HG03378 (cell line): ENCODE results near the gene UBE2QL1.
"Not testable (repeated sequence)": the region's sequence is repeated elsewhere in the genome, so short reads cannot be mapped to it uniquely, and the experiment has no call there.

Experiments used
- ATAC-seq: cut with Tn5 transposase; IDR thresholded peaks from one replicate; pipeline ENCODE4 v1.9.1; 2021; ENCODE audit warnings: mild to moderate bottlenecking, moderate library complexity; ENCODE audit not compliant: unreplicated experiment

The UBE2QL1 gene

DNA sequence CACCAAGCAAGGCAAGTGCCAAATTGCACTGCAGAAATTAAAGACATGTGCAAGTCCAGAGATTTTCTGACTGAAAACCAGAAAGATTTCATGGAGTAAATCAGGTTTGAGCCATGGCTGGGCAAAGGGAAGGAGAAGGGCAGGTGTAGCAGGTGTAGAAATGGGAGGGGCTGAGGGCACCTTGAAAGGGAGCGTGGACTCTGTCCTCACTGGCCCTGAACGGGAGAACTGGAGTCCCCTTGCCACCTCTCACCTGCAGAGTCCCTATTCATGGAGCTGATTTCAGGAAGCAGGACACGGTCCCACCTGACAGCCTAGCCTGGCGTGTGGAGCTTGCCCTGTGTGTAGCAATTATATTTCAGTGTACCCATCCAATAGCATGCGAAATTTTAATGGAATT is 46.3 kb downstream of the UBE2QL1 start:
- ATAC-seq, result no peak

DNA sequence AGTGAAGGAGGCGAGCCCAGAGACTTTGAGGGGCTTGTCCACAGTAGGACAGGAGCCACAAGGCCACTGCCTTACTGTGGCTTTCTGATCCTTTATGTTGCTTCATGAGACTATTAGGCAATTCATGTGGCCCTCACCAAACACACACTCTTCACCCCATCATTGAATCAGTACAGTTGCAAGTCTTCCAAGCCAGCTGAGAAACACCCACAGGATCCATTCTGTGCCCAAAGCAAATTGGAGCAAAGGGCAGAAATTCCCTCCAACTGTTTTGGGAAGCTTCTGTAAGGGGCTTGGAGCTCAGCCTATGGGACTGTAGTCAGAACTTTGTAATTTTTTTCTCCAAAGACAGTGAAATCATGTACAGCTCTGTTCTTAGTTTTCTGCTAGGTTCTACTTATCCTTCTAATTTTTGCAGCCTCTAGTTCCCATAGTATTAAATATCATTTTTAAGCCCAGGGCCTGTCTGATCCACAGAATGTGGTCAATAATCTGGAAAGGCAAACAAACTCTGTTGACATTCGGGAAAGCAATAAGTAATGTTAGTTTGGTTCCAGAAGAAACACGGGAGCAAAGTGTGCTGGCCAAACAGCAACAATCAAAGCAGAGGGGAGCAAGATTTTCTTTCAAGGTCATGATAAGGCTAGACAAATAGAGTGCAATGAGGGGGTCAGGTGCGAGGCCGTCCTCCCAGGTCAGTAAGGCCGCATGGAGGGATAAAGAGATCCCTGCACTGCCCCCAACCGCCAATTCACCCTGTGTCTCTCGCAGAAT is 47.0 kb downstream of the UBE2QL1 start:
- no peak for ATAC-seq

DNA sequence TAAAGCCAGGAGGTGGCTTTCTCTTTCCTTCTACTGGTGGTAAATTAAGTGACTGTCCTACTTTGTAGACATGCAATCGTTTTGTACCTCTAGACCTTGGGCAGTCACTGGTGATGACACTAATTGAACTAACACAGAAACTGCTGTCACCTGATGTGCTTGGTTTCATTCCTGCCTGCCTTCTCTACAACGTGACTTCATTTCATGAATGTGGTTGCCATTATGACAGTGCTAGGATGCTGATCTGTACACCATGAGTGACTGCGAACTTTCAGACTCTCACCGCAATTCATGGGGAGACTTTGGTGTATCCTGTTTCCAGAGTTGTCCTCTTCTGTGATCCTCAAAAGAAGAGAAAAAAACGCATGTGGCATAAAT is 47.5 kb downstream of the UBE2QL1 start:
- ATAC-seq, result peak; percentile 93

DNA sequence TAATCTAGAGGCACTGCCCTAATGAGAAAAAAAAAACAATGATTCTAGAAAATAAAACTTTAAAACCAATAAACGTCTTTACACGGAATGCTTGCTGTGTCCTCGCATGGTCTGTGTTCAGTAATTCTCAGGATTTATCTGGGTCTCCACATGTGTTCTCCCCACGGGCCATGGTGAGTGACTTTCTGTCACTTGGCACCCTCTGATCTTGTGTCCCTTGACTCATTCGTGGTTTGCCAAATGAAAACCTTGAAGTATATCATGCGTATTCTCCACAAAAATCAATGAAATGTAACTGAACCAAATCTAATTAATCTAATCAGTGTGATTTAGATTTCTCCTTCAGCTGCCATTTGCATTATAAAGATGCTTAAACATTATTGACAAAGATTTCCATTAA is 48.0 kb downstream of the UBE2QL1 start:
- no peak for ATAC-seq

DNA sequence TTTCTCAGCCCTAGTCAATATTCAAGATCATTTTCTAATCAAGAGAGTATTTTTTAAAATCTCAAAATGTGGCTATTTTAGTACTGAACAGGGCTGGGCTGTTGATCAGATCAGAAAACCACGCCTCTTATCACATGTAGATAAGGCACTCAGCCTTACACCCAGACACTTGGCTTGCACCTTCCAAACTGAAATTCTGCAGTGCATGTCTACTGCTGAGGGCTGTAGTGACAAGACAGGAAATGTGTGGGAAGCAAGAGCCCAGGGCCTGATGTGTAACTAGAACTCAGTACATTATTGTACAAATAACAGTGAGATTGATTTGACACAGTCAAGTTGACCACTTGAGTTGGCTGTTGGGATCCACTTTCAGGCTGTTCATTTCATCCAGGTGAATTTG is 48.6 kb downstream of the UBE2QL1 start:
- peak; percentile 35 for ATAC-seq

DNA sequence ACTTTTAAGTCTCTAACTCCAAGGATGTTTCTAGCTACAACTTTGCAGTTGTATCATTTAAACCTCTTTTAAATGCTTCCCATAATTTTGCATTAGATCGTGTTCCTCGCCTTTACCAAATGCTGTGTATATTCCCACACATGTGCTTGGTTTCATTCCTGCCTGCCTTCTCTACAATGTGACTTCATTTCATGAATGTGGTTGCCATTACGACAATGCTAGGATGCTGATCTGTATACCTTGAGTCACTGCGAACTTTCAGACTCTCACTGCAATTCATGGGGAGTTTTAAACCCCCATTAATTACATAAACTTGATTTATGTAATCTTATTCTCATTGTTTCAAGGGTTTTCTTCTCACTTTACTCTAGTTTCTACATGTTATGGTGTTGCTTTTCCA is 50.3 kb downstream of the UBE2QL1 start:
- ATAC-seq, result no peak

DNA sequence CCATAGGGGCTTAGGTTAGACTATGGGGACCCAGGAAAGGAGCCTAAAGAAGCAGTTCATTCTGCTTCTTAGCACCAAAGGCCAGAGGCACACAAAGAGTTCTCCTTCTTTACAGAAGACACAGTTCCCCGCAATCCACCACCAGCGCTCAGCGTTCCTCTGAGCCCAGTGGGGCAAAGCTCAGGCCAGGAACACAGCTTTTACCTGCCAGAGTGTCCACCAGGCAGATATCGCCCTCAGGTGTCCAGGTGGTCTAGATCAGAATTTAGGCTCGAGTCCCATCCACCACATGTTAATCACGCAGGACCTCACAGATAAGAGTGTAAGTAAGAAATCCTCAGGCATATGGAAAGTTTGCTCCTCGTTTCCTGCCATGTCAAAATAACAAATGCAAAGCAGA is 53.0 kb downstream of the UBE2QL1 start:
- no peak for ATAC-seq

DNA sequence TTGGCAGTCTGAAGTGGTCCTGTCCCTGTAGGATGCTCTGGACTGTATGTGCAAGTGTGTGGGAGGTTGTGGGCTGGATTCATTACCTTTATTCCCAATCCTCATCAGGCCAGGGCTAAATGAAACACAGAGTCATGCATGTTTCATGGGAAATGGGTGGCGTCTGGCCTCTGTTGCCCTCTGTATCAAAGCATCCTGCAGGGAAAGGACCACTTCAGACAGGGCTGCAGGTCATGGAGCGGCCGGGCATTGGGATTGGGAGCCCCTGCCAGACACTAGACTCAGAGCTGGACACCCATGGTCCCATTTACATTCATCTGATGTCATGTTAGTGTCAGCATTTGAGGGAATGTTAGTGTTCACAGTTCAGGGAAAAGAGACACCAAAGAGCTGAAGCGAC is 53.8 kb downstream of the UBE2QL1 start:
- ATAC-seq, result no peak

DNA sequence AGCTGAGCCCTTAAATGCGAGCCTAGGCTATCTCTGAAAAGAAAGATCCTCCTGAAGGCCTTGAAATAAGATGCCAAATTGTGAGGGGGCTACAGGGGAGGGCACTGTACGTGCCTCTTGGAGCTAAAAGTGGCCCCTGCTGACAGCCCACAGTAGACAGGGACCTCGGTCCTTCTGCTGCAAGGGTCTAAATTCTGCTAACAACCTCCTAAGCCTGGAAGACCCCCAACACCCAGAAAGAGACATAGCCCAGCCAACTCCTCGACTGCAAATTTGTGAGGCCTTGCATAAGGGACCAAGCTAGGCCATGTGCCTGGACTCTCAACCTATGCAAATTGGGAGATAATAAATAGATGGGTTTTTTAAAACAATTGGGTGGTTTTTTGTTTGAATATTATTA is 54.7 kb downstream of the UBE2QL1 start:
- ATAC-seq, result no peak

DNA sequence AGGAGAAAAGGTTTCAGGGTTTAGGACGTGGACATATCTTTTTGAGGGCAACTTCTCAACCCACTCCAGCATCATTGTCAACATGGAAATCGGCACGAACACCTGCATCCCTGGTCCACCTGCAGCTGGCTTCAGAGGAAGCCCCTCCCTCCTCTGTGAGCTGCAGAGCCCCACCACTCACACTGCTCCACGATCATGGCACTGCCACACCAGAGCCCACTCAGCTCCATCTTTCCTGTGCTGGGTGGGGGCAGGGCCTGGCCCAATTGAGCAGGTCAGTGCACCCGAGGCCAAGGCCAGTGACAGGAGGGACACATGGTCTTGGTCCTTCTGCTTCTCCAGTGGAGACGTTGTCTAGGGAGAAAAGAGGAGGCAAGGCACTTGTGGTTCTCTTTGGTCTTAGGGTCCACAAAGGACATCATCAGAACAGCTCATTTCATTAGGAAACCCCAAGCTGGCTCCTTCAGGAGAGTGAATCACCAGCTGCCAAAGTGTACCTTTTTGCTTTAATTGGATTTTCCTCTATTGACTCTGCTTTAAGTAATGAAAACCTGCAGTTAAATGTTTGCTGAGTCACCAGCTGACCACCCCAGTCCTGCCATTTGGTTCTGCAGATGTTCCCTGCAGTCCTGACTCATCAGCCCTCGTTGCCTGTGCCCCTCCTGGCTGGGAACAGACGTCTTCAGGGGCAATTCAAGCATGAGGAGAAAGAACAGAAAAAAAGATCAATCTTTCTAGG is 56.2 kb downstream of the UBE2QL1 start:
- no peak for ATAC-seq

DNA sequence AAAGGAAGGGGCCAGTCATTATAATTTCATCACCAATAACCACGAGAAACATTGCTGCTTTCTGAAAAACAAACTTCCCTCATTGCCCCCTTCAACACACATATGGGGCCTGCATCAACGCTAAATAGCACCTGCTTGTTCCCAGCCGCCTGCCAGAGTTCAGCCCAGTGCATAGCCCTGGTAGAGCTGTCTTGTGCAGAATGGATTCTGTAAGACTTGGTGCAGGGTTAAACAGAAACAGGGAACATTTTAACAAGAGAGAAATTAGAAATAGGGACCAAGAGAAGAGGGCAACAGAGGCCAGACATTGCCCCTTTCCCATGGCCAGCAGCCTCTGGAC is 56.7 kb downstream of the UBE2QL1 start:
- no peak for ATAC-seq

DNA sequence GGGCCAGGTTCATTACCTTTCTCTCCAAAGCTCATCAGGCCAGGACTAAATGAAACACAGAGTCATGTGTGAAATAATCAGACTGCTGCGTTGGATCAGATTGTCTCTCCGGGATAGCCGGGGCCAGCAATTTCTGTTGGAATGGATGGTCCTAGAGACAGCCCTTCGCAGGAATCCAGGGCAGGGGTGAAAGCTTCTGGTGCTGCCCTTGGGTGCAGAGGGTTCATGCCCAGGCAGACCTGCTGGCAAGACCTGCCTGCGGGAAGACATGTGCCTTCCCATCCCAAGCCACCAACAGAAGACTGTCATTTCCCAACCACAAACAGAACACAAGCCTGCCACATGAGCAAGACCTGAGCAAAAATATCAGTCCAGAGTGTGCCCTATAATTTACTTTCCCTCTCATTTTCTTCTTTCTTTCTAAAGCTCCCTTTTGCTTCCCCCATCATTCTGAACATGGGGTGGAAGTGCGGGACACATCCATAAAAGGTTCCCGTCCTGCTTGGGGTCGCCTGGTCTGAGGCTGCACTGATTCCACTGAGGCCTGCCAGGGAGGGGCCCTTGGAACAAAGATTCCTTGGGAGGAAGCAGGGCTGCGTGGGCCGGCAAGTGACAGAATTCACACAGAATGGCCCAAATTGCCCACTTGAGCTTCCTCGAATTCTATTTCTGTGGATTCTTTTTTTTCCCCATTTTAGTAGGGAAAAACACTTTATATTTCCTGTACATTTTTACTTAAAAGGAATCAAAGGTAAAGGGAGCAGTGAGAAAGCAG is 57.3 kb downstream of the UBE2QL1 start:
- ATAC-seq, result no peak

DNA sequence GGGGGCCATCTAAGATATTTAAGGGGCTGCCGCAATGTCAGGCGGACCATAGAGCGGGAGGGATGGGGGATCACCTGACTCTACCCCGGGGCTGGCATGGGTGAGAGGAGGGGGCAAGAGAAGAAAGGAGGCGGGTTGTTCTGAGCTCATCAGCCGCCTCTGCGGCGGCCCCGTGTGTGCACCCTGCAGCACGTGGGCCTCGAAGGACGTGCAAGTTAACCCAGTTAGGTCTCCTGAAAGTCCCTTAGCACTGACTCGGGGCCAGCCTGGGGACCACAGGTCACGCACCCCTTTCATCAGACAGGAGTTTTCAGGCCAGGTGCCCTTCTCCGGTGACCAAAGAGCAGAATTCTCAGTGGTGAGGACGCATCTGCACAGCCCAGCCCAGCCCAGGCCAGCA is 58.0 kb downstream of the UBE2QL1 start:
- no peak for ATAC-seq

DNA sequence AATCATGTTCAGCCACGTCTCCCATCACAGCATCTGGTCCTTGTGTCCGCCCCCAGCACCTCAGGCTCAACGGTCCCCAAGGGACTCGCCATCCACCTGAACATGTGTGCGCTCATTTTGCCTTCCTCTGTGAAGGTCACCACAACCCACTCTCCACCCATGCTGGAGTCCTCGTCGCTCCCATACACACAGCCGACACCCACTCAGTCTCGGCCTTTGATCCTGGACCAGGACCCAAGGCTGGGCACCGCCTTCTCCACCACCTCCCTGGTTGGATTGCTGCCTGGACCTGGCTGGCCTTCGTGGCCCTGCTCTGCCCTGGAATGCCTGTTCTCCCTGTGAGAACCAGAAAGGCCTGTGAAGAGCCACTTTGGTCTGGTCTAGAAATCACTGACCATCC is 60.3 kb downstream of the UBE2QL1 start:
- ATAC-seq, result no peak

DNA sequence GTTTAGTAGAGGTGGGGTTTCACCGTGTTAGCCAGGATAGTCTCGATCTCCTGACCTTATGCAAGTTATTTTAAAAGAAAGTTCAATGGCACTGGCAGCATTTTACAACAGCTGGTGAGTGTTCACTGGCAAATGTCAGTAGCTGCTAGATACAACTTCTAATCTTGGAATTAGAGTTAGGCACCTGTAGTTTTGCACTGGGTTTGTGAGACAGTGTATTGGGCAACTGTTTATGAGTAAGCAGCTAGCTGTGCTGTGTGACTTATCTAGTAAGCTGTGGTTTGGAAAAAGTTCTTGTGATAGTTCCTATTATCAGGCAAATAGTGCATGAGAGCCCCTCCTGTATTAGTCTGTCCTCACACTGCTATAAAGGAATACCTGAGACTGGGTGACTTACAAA is 61.5 kb downstream of the UBE2QL1 start:
- ATAC-seq, result no peak

DNA sequence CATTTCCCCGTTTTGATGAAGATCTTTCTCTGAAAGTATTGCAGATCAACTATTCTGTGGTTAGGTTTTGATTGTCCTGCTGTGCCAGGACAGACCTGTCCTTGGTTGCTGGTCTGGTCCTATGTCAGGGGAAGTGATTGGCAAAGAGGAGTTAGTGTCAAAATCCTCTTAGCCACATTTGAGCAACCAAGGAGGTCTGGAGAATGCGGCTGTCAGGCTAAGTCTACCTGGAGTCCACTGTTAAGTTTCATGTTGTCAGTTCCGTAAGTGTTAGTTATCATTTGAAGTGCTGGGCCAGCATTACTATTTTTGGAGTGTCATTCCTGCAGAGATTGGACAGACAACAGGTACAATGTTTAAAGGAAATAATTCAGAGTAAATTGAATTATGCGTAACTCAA is 62.3 kb downstream of the UBE2QL1 start:
- no peak for ATAC-seq

DNA sequence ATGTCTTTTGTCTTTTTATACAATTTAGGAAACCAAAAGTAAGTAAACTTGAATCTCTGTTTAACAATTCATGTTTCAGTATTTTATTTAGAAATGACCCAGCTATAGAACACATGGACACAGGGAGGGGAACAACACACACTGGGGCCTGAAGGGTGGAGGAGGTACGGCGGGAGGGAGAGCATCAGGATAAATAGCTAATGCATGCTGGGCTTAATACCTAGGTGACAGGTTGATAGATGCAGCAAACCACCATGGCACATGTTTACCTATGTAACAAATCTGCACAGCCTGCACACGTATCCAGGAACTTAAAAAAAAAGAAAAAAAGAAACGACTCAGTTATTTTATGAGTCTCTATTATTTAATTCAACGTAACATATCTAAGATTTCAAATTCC is 67.2 kb downstream of the UBE2QL1 start:
- not testable (repeated sequence) for ATAC-seq

DNA sequence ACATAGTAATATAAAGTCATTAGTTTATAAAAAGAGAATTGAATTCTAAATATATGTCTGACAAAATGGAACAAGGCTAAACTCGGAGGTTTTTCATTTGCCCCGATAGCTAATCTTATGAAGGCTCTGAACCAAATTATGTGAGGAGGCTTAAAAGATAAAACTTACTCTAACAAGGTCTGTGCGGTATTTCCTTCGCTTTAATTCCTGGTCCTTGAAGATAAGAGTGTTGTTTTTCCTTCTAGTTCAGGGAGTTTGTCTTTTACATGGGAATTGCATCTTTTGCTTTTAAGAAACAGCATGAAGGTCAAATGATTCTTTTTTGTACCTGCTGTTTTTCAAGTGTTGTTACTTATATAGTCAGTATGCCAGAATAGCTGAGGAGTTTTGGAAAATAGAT is 68.2 kb downstream of the UBE2QL1 start:
- ATAC-seq, result no peak

DNA sequence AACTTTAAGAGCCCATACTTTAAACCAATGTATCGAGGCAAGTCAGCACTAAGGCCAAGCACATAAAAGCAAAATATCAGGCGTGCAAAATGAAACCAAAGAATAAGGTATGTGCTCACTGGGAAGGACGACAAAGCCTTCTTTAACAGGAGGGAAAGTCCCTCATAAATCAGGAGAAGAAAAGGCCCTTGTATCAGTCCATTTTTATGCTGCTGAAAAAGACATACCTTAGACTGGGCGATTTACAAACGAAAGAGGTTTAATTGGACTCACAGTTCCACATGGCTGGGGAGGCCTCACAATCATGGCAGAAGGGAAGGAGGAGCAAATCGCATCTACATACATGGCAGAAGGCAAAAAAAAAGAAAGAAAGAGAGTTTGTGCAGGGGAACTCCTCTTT is 68.9 kb downstream of the UBE2QL1 start:
- ATAC-seq, result no peak

DNA sequence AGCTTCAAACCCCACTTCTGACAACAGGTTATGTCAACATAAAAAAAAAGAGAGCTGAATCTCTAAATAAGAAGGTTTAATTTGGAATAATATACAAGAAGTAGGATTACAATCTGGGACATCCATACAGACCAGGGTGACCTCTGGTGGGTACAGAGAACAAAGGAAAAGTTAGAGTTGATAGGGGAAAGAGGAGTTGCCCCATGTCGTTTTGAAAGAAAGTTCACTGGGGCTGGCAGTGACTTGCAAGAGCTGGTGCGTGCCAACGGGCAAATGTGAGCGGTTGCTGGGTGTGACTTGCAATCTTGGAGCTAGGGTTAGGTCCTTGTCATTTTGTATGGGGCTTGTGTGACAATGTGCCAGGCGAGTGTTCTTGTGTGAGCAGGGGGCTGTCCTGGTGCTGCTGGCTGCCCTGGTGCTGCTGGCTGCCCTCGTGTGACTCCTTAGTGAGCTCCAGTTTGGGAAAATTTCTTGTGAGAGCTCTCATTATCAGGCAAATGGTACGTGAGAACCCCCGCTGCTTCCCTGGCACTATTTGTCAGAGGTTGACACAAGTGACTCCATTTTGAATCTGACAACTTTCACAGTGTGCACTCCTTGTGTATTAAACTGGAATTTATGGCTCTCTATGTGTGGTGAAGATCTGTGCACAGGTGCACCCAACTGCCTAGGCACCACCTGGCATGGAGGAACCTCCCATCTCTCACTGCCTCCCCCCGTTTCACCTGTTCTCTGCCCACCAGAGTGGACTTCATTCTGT is 69.8 kb downstream of the UBE2QL1 start:
- no peak for ATAC-seq

DNA sequence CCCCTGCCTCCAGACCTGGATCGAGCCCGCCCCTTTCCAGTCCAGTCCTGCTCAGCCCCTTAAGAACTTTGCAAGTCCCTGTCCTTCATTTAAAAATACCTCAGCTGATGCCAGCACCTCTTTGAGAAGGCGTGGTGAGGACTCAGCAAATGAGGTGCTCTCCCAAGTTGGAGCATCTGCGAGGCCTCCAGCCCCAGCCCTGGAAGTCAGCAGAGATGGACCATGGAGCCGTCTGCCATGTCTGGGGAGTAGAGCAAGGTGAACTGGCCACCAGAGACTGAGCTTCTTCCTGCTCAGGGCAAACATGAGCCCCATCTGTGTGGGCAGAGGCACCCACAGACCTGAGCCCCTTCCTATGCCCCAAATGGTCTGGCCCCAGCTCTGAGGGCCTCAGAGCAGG is 71.5 kb downstream of the UBE2QL1 start:
- no peak for ATAC-seq
